SK-N-SH treated with all-trans-retinoic acid at 6 μM for 48 hours (cell line): Measurements from ENCODE around the gene TMEM131L.

Experiments used
- ESRRG ChIP-seq: fragments of 250-450 bp; sonication (Bioruptor Pico); IDR thresholded peaks from 2 replicates; pipeline ENCODE4 v1.6.1; 2021; ENCODE audit warnings: mild to moderate bottlenecking
- RARB ChIP-seq: fragments of 250-450 bp; sonication (Bioruptor Pico); IDR thresholded peaks from 2 replicates; pipeline ENCODE4 v1.8.0; 2021; ENCODE audit warnings: mild to moderate bottlenecking, moderate library complexity
- TCF4 ChIP-seq: fragments of 250-450 bp; sonication (Bioruptor Pico); IDR thresholded peaks from 2 replicates; pipeline ENCODE4 v1.8.0; 2021; ENCODE audit warnings: mild to moderate bottlenecking, moderate library complexity, borderline replicate concordance
- ZC3H10 ChIP-seq: fragments of 250-450 bp; sonication (Bioruptor Pico); IDR thresholded peaks from 2 replicates; pipeline ENCODE4 v1.5.1; 2021; ENCODE audit warnings: mild to moderate bottlenecking, moderate library complexity
- ZFP3 ChIP-seq: fragments of 250-450 bp; sonication (Bioruptor Pico); IDR thresholded peaks from 2 replicates; pipeline ENCODE4 v1.5.0; 2020; ENCODE audit warnings: mild to moderate bottlenecking, moderate library complexity
- ZNF565 ChIP-seq: fragments of 450-650 bp; formaldehyde crosslinking; conservative IDR thresholded peaks from 2 replicates; pipeline ENCODE4 v1.5.0; 2020; ENCODE audit warnings: low read depth, mild to moderate bottlenecking, moderate library complexity
- ZNF8 ChIP-seq: fragments of 450-650 bp; formaldehyde crosslinking; IDR thresholded peaks from 2 replicates; pipeline ENCODE4 v1.5.0; 2020; ENCODE audit warnings: mild to moderate bottlenecking, moderate library complexity
- TF ChIP-seq, protein P1 (sequence below): fragments of 250-450 bp; sonication (Bioruptor Pico); IDR thresholded peaks from 2 replicates; pipeline ENCODE4 v1.8.0; 2020; ENCODE audit warnings: mild to moderate bottlenecking, moderate library complexity, borderline replicate concordance
- TF ChIP-seq, protein P2 (sequence below): fragments of 250-450 bp; sonication (Bioruptor Pico); IDR thresholded peaks from 2 replicates; pipeline ENCODE4 v1.5.0; 2020; ENCODE audit warnings: mild to moderate bottlenecking, moderate library complexity
- TF ChIP-seq, protein P3 (sequence below): fragments of 250-450 bp; sonication (Bioruptor Pico); IDR thresholded peaks from 2 replicates; pipeline ENCODE4 v1.8.0; 2021; ENCODE audit warnings: low read depth, mild to moderate bottlenecking, moderate library complexity, borderline replicate concordance

DNA sequence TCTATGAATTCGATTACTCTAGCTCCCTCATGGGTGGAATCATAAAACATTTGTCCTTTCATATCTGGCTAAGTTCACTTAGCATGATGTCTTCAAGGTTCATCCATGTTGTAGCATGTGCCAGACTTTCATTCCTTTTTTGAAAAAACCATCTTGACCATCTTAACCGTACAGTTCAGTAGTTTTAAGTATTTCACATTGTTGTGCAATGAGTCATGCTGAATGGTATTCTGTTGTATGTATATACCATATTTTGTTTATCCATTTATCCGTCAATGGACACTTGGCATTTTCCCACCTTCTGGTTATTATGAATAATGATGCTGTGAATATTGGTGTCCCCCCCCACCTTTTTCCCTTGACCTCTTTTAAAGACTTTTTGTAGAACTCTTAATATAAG is 145.5 kb downstream of the TMEM131L start:
- TF ChIP-seq, protein P1, sequence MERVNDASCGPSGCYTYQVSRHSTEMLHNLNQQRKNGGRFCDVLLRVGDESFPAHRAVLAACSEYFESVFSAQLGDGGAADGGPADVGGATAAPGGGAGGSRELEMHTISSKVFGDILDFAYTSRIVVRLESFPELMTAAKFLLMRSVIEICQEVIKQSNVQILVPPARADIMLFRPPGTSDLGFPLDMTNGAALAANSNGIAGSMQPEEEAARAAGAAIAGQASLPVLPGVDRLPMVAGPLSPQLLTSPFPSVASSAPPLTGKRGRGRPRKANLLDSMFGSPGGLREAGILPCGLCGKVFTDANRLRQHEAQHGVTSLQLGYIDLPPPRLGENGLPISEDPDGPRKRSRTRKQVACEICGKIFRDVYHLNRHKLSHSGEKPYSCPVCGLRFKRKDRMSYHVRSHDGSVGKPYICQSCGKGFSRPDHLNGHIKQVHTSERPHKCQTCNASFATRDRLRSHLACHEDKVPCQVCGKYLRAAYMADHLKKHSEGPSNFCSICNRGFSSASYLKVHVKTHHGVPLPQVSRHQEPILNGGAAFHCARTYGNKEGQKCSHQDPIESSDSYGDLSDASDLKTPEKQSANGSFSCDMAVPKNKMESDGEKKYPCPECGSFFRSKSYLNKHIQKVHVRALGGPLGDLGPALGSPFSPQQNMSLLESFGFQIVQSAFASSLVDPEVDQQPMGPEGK (CRISPR knock-in tag) = no peak
- TF ChIP-seq ESRRG (CRISPR knock-in tag) = no peak
- TF ChIP-seq TCF4 (CRISPR knock-in tag) = no peak
- TF ChIP-seq, protein P2, sequence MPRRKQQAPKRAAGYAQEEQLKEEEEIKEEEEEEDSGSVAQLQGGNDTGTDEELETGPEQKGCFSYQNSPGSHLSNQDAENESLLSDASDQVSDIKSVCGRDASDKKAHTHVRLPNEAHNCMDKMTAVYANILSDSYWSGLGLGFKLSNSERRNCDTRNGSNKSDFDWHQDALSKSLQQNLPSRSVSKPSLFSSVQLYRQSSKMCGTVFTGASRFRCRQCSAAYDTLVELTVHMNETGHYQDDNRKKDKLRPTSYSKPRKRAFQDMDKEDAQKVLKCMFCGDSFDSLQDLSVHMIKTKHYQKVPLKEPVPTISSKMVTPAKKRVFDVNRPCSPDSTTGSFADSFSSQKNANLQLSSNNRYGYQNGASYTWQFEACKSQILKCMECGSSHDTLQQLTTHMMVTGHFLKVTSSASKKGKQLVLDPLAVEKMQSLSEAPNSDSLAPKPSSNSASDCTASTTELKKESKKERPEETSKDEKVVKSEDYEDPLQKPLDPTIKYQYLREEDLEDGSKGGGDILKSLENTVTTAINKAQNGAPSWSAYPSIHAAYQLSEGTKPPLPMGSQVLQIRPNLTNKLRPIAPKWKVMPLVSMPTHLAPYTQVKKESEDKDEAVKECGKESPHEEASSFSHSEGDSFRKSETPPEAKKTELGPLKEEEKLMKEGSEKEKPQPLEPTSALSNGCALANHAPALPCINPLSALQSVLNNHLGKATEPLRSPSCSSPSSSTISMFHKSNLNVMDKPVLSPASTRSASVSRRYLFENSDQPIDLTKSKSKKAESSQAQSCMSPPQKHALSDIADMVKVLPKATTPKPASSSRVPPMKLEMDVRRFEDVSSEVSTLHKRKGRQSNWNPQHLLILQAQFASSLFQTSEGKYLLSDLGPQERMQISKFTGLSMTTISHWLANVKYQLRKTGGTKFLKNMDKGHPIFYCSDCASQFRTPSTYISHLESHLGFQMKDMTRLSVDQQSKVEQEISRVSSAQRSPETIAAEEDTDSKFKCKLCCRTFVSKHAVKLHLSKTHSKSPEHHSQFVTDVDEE (CRISPR knock-in tag) = no peak
- no peak for TF ChIP-seq ZNF565 (CRISPR knock-in tag)
- no peak for TF ChIP-seq ZC3H10 (CRISPR knock-in tag)
- TF ChIP-seq, protein P3, sequence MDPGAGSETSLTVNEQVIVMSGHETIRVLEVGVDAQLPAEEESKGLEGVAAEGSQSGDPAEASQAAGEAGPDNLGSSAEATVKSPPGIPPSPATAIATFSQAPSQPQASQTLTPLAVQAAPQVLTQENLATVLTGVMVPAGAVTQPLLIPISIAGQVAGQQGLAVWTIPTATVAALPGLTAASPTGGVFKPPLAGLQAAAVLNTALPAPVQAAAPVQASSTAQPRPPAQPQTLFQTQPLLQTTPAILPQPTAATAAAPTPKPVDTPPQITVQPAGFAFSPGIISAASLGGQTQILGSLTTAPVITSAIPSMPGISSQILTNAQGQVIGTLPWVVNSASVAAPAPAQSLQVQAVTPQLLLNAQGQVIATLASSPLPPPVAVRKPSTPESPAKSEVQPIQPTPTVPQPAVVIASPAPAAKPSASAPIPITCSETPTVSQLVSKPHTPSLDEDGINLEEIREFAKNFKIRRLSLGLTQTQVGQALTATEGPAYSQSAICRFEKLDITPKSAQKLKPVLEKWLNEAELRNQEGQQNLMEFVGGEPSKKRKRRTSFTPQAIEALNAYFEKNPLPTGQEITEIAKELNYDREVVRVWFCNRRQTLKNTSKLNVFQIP = no peak
- TF ChIP-seq RARB (CRISPR knock-in tag) = no peak
- TF ChIP-seq ZNF8 (CRISPR knock-in tag) = no peak
- TF ChIP-seq ZFP3 = no peak
